Gastrocnemius medialis (tissue), 4 donors: Measurements from ENCODE around the gene SYF2. TPM values are rescaled to one million over a fixed set of nuclear protein-coding genes. Genes with fewer than 3 reads are reported as not detected.

Experiments
- ATAC-seq, 2 donors: fragments of 150-250 bp; one replicate each; pipeline ENCODE4 v1.9.1; 2016
- DNase-seq, 2 donors: peaks; one replicate each; pipeline ENCODE4 v3.0.0-alpha.2; 2019
- H3K27ac ChIP-seq, 4 donors: fragments of 200-600 bp; sonication (generic); 1 replicate in 1 of 4; 2 replicates in 3 of 4; pipeline ENCODE4 v1.5.1; 2016 to 2018; ENCODE audit warnings: mild to moderate bottlenecking in 2 of 4, moderate library complexity in 1 of 4
- H3K27me3 ChIP-seq, 3 donors: fragments of 200-600 bp; sonication (generic) in 2 of 3; 1 replicate in 1 of 3; 2 replicates in 2 of 3; pipeline versions ENCODE4 v1.5.1 to v1.6.0; 2016 to 2019; ENCODE audit warnings: mild to moderate bottlenecking in 1 of 3, moderate library complexity in 1 of 3
- H3K36me3 ChIP-seq, 2 donors: fragments of 200-600 bp; sonication (generic) in 1 of 2; one replicate each; pipeline ENCODE4 v1.5.1; 2017 to 2018
- H3K4me1 ChIP-seq, 2 donors: fragments of 200-600 bp; sonication (generic) in 1 of 2; one replicate each; pipeline ENCODE4 v1.5.1; 2016 to 2017; ENCODE audit warnings: mild to moderate bottlenecking in 2 of 2
- H3K4me3 ChIP-seq, 4 donors: fragments of 200-600 bp; sonication (generic) in 3 of 4; 1 replicate in 1 of 4; 2 replicates in 3 of 4; pipeline ENCODE4 v1.5.1; 2016 to 2019; ENCODE audit warnings: mild to moderate bottlenecking in 2 of 4
- H3K9me3 ChIP-seq, 3 donors: fragments of 200-600 bp; sonication (generic) in 2 of 3; 1 replicate in 1 of 3; 2 replicates in 2 of 3; pipeline ENCODE4 v1.5.1; 2016 to 2019
- POLR2A ChIP-seq, 2 donors: fragments of 450-650 bp; IDR thresholded peaks; one replicate each; pipeline ENCODE4 v1.6.1; 2017; ENCODE audit warnings: antibody characterized with exemption in 2 of 2, mild to moderate bottlenecking in 2 of 2, moderate library complexity in 2 of 2
- in situ Hi-C, 4 donors: fragments of 200-750 bp; cut with MboI; loops; one replicate each; pipeline versions ENCODE4 v1.15.0 to v1.8.0; 2017; ENCODE audit warnings: low sequenced_read_pairs in 4 of 4
- intact Hi-C: fragments of 100-400 bp; cut with DNase I; formaldehyde crosslinking; loops from one replicate; pipeline ENCODE4 v1.15.1; 2023; ENCODE audit warnings: low total_unique reads
- total RNA-seq, 4 donors: library from RNA; depleted of rRNA; stranded (reverse); fragments of >200 nt; gene quantifications; one replicate each; pipeline versions ENCODE4 v1.1.0 to v1.2.3, GENCODE V29; 2016
- TF ChIP-seq, protein P1 (sequence below), 5 experiments: fragments of 450-650 bp in 3 of 5; fragments of 200-600 bp in 2 of 5; sonication (generic) in 2 of 5; IDR thresholded peaks in 4 of 5; conservative IDR thresholded peaks in 1 of 5; 1 replicate in 4 of 5; 2 replicates in 1 of 5; pipeline ENCODE4 v1.5.1; 2016 to 2019; ENCODE audit warnings: antibody characterized with exemption in 5 of 5, mild to moderate bottlenecking in 3 of 5, moderate library complexity in 3 of 5

SYF2 gene
- total RNA-seq, 4 donors from 2014 or later = 49.1 to 67.4 (median 58.3) TPM

DNA sequence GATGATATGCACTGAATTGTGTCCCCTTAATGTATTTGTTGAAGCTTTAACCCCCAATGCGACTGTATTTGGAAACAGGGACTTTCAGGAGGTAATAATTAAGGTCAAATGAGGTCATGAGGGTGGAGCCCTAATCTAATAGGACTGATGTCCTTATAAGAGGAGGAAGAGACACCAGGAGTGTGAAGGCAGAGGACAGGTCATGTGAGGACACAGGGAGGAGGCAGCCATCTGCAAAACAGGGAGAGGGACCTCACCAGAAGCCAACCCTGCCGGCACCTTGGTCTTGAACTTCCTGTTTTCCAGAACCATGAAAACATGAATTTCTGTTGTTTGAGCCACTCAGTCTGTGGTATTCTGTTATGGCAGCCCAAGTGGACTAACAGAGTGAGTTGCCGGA is 15.3 kb downstream of the SYF2 start:
- TF ChIP-seq, protein P1, sequence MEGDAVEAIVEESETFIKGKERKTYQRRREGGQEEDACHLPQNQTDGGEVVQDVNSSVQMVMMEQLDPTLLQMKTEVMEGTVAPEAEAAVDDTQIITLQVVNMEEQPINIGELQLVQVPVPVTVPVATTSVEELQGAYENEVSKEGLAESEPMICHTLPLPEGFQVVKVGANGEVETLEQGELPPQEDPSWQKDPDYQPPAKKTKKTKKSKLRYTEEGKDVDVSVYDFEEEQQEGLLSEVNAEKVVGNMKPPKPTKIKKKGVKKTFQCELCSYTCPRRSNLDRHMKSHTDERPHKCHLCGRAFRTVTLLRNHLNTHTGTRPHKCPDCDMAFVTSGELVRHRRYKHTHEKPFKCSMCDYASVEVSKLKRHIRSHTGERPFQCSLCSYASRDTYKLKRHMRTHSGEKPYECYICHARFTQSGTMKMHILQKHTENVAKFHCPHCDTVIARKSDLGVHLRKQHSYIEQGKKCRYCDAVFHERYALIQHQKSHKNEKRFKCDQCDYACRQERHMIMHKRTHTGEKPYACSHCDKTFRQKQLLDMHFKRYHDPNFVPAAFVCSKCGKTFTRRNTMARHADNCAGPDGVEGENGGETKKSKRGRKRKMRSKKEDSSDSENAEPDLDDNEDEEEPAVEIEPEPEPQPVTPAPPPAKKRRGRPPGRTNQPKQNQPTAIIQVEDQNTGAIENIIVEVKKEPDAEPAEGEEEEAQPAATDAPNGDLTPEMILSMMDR (IDR thresholded peaks at IDR 0.05 in 4 of 5, conservative IDR thresholded peaks at IDR 0.05 in 1 of 5) = no peak
- Histone ChIP-seq H3K4me1 (no peaks in the 10 kb centered on the region), H3K4me3 (no peak overlapping the region), H3K27ac (no peak overlapping the region), H3K27me3 (no peaks in the 10 kb centered on the region), H3K36me3 (peaks cover 0 to 25% of the 10 kb centered on the region in 2 donors), H3K9me3 (no peaks in the 10 kb centered on the region)
- no peak for DNase-seq
- ATAC-seq = no peak
- in situ Hi-C loops (loop anchor here in 2 of 4 donors (25.0 kb wide), 2 partner anchors 530 to 555 kb away; no protein-coding TSS in a partner anchor), intact Hi-C loops (no loop called here)

DNA sequence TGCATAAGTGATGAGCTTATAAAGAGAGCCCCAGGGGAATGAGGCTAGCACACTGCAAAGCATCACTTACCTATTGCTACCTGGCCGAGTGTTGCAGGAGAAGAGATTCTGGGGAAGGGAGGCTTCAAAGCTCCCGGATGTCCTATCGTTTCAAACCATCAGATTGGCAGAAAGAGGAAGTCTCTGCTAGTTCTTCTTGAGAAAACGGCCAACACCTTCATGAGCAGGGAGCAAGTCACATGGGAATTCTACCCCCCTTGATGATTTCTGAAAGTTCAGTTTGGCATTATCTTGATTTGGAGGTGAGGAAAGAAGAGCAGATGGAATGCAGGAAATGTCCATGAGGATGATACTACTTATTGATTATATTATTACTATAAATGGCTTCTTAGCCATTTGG is 16.2 kb downstream of the SYF2 start:
- DNase-seq (no peak), ATAC-seq (no peak)
- intact Hi-C loops (no loop called here), in situ Hi-C loops (loop anchor here in 2 of 4 donors (25.0 kb wide), 2 partner anchors 529 to 554 kb away; no protein-coding TSS in a partner anchor)
- TF ChIP-seq POLR2A (IDR thresholded peaks at IDR 0.05) = no peak
- TF ChIP-seq, protein P1 (IDR thresholded peaks at IDR 0.05 in 4 of 5, conservative IDR thresholded peaks at IDR 0.05 in 1 of 5) = no peak
- peaks cover 0 to 16% of the 10 kb centered on the region in 2 donors for H3K36me3 ChIP-seq
- H3K9me3 ChIP-seq = no peaks in the 10 kb centered on the region
- H3K27ac ChIP-seq = no peak overlapping the region
- H3K4me1 ChIP-seq = no peaks in the 10 kb centered on the region
- H3K4me3 ChIP-seq = no peak overlapping the region
- peaks cover 0 to 1% (median 0%) of the 10 kb centered on the region in 3 donors for H3K27me3 ChIP-seq

DNA sequence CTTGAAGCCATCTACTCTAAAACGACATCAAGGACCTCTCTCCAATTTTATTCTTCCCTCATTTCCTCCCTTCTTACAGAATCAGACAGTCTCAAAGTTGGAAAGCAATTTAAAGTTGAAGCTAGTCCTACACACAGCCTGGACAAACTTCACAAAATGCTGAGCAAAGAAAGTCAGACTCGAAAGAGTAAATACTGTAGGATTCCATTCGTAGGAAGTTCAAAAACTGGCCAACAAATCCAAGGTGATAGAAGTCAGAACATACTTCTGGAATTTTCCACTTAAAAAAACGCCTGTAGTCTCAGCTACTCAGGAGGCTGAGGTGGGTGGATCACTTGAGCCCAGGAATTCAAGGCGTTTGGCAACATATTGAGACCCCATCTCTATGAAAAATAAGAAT is 19.6 kb downstream of the SYF2 start:
- in situ Hi-C loops (loop anchor here in 2 of 4 donors (25.0 kb wide), 2 partner anchors 525 to 550 kb away; no protein-coding TSS in a partner anchor), intact Hi-C loops (no loop called here)
- no peak for TF ChIP-seq POLR2A (IDR thresholded peaks at IDR 0.05)
- TF ChIP-seq, protein P1 (IDR thresholded peaks at IDR 0.05 in 4 of 5, conservative IDR thresholded peaks at IDR 0.05 in 1 of 5) = no peak

DNA sequence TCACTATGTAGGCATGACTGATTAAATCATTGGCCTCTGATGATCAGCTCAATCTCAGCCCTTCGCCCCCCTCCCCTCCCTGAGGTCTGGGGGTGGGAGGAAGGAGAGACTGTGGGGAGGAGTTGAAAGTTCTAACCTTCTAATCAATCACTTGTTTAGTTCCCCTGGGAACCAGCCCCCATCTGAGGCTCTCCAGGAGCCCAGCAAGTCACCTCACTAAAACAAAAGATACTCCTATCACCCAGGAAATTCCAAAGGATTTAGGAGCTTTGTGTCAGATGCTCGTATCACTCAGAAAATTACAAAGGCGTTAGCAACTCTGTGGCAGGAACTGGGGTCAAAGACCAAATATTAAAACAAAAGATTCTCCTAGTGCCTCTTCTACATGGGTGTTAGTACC is 21.6 kb downstream of the SYF2 start:
- Histone ChIP-seq H3K27ac (no peak overlapping the region), H3K36me3 (no peaks in the 10 kb centered on the region), H3K4me1 (no peaks in the 10 kb centered on the region), H3K4me3 (no peak overlapping the region), H3K27me3 (peaks cover 0 to 13% (median 0%) of the 10 kb centered on the region in 3 donors), H3K9me3 (no peaks in the 10 kb centered on the region)
- ATAC-seq = no peak
- no peak for DNase-seq
- intact Hi-C loops = no loop called here
- TF ChIP-seq, protein P1 (IDR thresholded peaks at IDR 0.05 in 4 of 5, conservative IDR thresholded peaks at IDR 0.05 in 1 of 5) = no peak
- TF ChIP-seq POLR2A (IDR thresholded peaks at IDR 0.05) = no peak
- in situ Hi-C loops = loop anchor here in 2 of 4 donors (25.0 kb wide), 2 partner anchors 523 to 548 kb away; no protein-coding TSS in a partner anchor

More for the DNA sequence above, 19.6 kb downstream of the SYF2 start:
- ATAC-seq (no peak), DNase-seq (no peak)
- peaks cover 0 to 11% (median 0%) of the 10 kb centered on the region in 3 donors for H3K27me3 ChIP-seq
- H3K4me3 ChIP-seq = no peak overlapping the region
- H3K9me3 ChIP-seq = no peaks in the 10 kb centered on the region
- no peaks in the 10 kb centered on the region for H3K4me1 ChIP-seq
- no peaks in the 10 kb centered on the region for H3K36me3 ChIP-seq
- no peak overlapping the region for H3K27ac ChIP-seq
